ENCODE measurements around the gene ADGRD2. TPM values are rescaled to one million over a fixed set of nuclear protein-coding genes. Genes with fewer than 3 reads are reported as not detected.

Gene ADGRD2
- total RNA-seq, 3 donors from 2014 or later (not counting 1 experiment from before 2014, with no cell fraction given) = not detected

- no peaks in the 10 kb centered on the region for H3K4me1 Mint-ChIP-seq
- H3K27me3 Mint-ChIP-seq (ENCODE audit: low read depth in 2 of 2) = peaks cover 11 to 26% of the 10 kb centered on the region in 2 donors
- no peaks in the 10 kb centered on the region for H3K36me3 ChIP-seq (ENCODE audit: control insufficient read depth, insufficient read depth, low read length)
- DNase-seq (no peak), ATAC-seq (no peak)
- H3K4me3 Mint-ChIP-seq = no peak overlapping the region
- 93% methylated on average over 10 of the region's 10 CpGs for WGBS (ENCODE audit: insufficient coverage)
- TF ChIP-seq, protein P1, sequence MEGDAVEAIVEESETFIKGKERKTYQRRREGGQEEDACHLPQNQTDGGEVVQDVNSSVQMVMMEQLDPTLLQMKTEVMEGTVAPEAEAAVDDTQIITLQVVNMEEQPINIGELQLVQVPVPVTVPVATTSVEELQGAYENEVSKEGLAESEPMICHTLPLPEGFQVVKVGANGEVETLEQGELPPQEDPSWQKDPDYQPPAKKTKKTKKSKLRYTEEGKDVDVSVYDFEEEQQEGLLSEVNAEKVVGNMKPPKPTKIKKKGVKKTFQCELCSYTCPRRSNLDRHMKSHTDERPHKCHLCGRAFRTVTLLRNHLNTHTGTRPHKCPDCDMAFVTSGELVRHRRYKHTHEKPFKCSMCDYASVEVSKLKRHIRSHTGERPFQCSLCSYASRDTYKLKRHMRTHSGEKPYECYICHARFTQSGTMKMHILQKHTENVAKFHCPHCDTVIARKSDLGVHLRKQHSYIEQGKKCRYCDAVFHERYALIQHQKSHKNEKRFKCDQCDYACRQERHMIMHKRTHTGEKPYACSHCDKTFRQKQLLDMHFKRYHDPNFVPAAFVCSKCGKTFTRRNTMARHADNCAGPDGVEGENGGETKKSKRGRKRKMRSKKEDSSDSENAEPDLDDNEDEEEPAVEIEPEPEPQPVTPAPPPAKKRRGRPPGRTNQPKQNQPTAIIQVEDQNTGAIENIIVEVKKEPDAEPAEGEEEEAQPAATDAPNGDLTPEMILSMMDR (IDR thresholded peaks at IDR 0.05) = no peak
- H3K27ac Mint-ChIP-seq = no peak overlapping the region
- no peak overlapping the region for H3K4me3 ChIP-seq (ENCODE audit: low read length)
- no peak overlapping the region for H3K27ac ChIP-seq (ENCODE audit: low read length)
- intact Hi-C loops (cut with micrococcal nuclease) = no loop called here
- no peaks in the 10 kb centered on the region for H3K9me3 ChIP-seq (ENCODE audit: control insufficient read depth, insufficient read depth, low read length)
- no peaks in the 10 kb centered on the region for H3K9me3 Mint-ChIP-seq
- no peaks in the 10 kb centered on the region for H3K27me3 ChIP-seq (ENCODE audit: control insufficient read depth, insufficient read depth, low read length)
- no peaks in the 10 kb centered on the region for H3K4me1 ChIP-seq (ENCODE audit: control insufficient read depth, insufficient read depth, low read length)
- no peaks in the 10 kb centered on the region for H3K36me3 Mint-ChIP-seq
Observed at GRCh38 chr9:124440786-124441185, 9.5 kb upstream of the ADGRD2 start.

DNA sequence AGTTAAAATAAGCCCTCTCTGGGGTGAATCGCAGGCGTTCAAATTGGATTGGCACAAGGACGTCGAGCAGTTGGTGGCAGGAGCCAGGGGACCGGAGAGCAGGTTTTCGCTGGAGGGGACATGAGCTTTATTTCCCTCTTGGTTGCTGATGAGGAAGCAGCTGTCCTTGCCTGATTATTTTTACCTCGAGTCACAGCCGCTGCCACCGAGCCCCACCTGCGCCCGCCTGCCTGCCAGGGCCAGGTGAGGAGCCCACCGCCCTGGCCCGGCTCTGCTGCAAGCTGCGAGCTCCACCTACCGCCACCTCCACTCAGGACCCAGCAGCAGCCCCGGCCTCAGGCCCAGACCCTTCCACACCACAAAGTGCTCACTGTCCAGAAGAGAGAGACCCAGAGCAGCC lies 9.0 kb upstream of the ADGRD2 start:
- no peak overlapping the region for H3K4me3 Mint-ChIP-seq

GRCh38 chr9:124442379-124442778 lies 7.9 kb upstream of the ADGRD2 start:
- Mint-ChIP-seq H3K27ac (no peak overlapping the region), H3K9me3 (no peaks in the 10 kb centered on the region), H3K4me3 (no peak overlapping the region), H3K4me1 (no peaks in the 10 kb centered on the region), H3K27me3 (ENCODE audit: low read depth in 2 of 2) (peaks cover 11 to 26% of the 10 kb centered on the region in 2 donors), H3K36me3 (no peaks in the 10 kb centered on the region)
- no peak for DNase-seq
- TF ChIP-seq, protein P1 (IDR thresholded peaks at IDR 0.05) = no peak
- no peaks in the 10 kb centered on the region for H3K27me3 ChIP-seq (ENCODE audit: control insufficient read depth, insufficient read depth, low read length)
- no peaks in the 10 kb centered on the region for H3K4me1 ChIP-seq (ENCODE audit: control insufficient read depth, insufficient read depth, low read length)
- intact Hi-C loops (cut with micrococcal nuclease) = no loop called here
- no peaks in the 10 kb centered on the region for H3K9me3 ChIP-seq (ENCODE audit: control insufficient read depth, insufficient read depth, low read length)
- no peak overlapping the region for H3K27ac ChIP-seq (ENCODE audit: low read length)
- H3K36me3 ChIP-seq (ENCODE audit: control insufficient read depth, insufficient read depth, low read length) = no peaks in the 10 kb centered on the region
- no peak overlapping the region for H3K4me3 ChIP-seq (ENCODE audit: low read length)
- no peak for ATAC-seq

More for the DNA sequence above, 9.0 kb upstream of the ADGRD2 start:
- Histone ChIP-seq H3K9me3 (ENCODE audit: control insufficient read depth, insufficient read depth, low read length) (no peaks in the 10 kb centered on the region), H3K4me3 (ENCODE audit: low read length) (no peak overlapping the region), H3K4me1 (ENCODE audit: control insufficient read depth, insufficient read depth, low read length) (no peaks in the 10 kb centered on the region), H3K27me3 (ENCODE audit: control insufficient read depth, insufficient read depth, low read length) (no peaks in the 10 kb centered on the region), H3K27ac (ENCODE audit: low read length) (no peak overlapping the region), H3K36me3 (ENCODE audit: control insufficient read depth, insufficient read depth, low read length) (no peaks in the 10 kb centered on the region)
- Mint-ChIP-seq H3K27ac (no peak overlapping the region), H3K36me3 (no peaks in the 10 kb centered on the region), H3K4me1 (no peaks in the 10 kb centered on the region), H3K9me3 (no peaks in the 10 kb centered on the region), H3K27me3 (ENCODE audit: low read depth in 2 of 2) (peaks cover 11 to 26% of the 10 kb centered on the region in 2 donors)
- ATAC-seq = no peak
- DNase-seq = no peak
- TF ChIP-seq, protein P1 (IDR thresholded peaks at IDR 0.05) = no peak
- 13% methylated on average over 16 of the region's 16 CpGs for WGBS (ENCODE audit: insufficient coverage)
- intact Hi-C loops (cut with micrococcal nuclease) = no loop called here

GRCh38 chr9:124442826-124443225 lies 7.4 kb upstream of the ADGRD2 start:
- intact Hi-C loops (cut with micrococcal nuclease) = no loop called here
- DNase-seq (no peak), ATAC-seq (no peak)
- Mint-ChIP-seq H3K36me3 (no peaks in the 10 kb centered on the region), H3K4me3 (no peak overlapping the region), H3K9me3 (no peaks in the 10 kb centered on the region), H3K27ac (no peak overlapping the region), H3K27me3 (ENCODE audit: low read depth in 2 of 2) (peaks cover 11 to 26% of the 10 kb centered on the region in 2 donors), H3K4me1 (no peaks in the 10 kb centered on the region)
- H3K4me1 ChIP-seq (ENCODE audit: control insufficient read depth, insufficient read depth, low read length) = no peaks in the 10 kb centered on the region
- H3K36me3 ChIP-seq (ENCODE audit: control insufficient read depth, insufficient read depth, low read length) = no peaks in the 10 kb centered on the region
- no peaks in the 10 kb centered on the region for H3K27me3 ChIP-seq (ENCODE audit: control insufficient read depth, insufficient read depth, low read length)
- 75% methylated on average over 3 of the region's 3 CpGs for WGBS (ENCODE audit: insufficient coverage)
- H3K4me3 ChIP-seq (ENCODE audit: low read length) = no peak overlapping the region
- no peak overlapping the region for H3K27ac ChIP-seq (ENCODE audit: low read length)
- TF ChIP-seq, protein P1 (IDR thresholded peaks at IDR 0.05) = no peak
- no peaks in the 10 kb centered on the region for H3K9me3 ChIP-seq (ENCODE audit: control insufficient read depth, insufficient read depth, low read length)
